GM21825 (cell line): ENCODE results near the gene LRP8.
A peak's percentile ranks its signal among the peaks of the same experiment; 100 is the strongest.

Source experiments
- ATAC-seq: cut with Tn5 transposase; IDR thresholded peaks from one replicate; pipeline ENCODE4 v1.9.1; 2021; ENCODE audit warnings: mild to moderate bottlenecking, moderate library complexity; ENCODE audit not compliant: unreplicated experiment

LRP8 gene

DNA sequence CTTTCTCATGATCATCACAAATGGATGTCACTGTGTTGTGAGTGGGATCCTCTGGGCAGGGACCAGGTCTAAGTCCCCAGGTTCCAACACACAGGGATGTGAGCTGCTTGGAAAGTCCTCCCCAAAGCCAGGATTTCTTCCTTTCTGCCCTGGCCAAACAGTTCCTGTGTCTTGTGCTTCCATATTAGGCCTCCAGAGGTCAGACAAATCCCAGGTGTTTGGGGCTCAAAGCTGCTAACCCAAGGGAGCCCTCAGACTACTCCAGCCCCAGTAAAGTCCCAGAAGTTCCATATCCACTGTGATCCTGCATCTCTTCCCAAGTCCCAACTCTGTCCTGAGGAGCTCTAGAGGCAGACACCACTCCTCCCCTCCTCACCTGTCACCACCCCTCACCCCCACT lies 61.8 kb downstream of the LRP8 start:
- ATAC-seq, result no peak

GRCh38 chr1:53265581-53265980 lies 62.3 kb downstream of the LRP8 start:
- no peak for ATAC-seq

- ATAC-seq, result no peak
Measured at GRCh38 chr1:53264048-53264447, 63.8 kb downstream of the LRP8 start.

GRCh38 chr1:53262000-53262399 lies 65.9 kb downstream of the LRP8 start:
- ATAC-seq, result no peak

DNA sequence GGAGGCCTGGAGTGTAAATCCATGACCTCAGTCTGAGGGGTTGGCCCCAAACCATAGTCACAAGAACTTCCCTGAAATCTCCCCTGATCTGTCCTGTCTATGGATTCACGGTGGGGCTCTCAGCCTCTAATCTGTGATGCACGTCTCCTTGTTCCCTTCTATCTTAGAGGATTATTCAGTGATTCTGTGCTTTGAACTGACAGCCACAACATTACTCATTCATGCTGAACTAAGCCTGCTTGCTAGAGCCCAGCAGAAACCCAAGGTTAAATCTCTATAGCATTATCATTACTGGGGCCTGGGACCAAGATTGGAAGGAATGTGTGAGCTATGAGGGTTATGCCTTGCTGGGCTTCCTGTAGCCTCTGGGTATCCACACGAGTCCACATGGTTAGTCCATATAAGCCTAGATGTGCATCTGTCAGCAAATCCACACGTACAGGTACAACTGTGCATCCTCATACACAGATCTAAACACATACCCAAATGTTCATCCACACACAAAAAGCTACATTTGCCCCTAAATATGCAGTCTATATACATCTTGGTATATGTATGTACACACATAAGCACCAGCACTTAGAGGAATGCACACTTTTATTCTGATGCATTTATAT lies 67.1 kb downstream of the LRP8 start:
- ATAC-seq, result no peak

- no peak for ATAC-seq
Measured at GRCh38 chr1:53259932-53260331, 67.9 kb downstream of the LRP8 start.

GRCh38 chr1:53258216-53258615 lies 69.7 kb downstream of the LRP8 start:
- ATAC-seq, result no peak

DNA sequence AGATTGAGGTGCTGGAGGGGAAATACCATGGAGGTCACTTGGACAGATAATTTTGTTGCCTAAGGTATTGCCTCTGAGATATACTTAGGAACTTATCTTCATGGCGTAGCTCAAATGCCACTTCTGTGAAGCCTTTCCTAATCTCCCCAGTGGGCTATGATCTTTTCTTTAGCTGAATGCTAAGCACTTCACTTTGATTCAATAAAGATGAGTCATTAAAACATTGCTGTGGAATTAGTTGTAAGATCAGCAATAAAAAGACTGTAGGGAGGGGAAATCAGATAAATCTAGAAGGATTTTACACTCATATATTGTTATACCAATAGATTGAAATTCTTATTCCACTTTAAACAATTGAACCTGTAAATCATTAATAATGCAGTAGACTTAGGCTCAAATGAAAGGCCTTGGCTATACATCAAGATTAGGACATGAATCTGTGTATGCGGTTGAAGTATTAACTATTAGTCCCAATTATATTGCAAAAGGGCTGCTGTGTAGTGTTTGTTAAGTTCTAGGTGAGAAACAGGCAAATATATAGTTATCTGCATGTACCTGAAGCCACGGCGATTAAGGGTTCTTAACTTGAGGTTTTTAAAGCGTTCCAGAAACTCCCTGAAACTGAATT lies 70.3 kb downstream of the LRP8 start:
- no peak for ATAC-seq

GRCh38 chr1:53256511-53257453 lies 71.1 kb downstream of the LRP8 start:
- no peak for ATAC-seq

DNA sequence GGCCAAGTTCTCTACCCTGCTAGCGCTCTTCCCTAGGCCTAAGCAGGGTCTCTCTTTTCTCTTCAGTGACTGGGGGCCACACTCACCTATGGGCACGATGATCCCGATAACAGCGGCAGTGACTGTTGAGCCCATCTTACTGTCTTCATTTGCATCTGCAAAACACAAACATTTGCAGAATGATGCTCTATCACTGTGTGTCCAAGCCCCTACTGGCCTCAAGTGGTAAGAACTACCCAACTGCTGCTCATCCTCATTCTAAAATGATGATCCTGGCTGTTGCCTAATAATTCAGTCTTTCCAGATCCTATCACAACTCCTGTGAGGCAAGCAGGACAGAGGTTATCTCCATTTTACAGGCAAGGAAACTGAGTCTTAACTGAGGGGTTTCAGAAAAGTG lies 72.8 kb downstream of the LRP8 start:
- ATAC-seq, result no peak

GRCh38 chr1:53254011-53254640 lies 73.7 kb downstream of the LRP8 start:
- ATAC-seq, result no peak

- no peak for ATAC-seq
Measured at GRCh38 chr1:53250325-53250724, 77.5 kb downstream of the LRP8 start.

DNA sequence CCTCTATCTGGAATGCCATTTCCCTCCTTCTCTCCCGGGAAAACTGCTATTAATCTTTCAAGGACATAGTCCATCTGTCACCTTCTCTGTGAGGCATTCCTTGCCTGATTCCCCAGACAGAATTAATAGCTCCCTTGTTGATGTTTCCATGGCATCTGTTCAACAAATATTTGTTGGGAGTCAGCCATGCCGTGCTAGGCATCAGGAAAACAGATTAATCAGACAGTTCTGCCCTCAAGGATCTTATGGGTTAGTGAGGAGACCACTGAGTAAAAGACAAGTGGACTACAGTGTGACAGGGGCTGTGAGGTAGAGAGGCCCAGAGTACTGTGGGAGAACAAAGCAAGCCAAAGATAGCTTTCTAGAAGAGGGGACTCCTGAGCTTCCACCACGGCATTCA lies 78.2 kb downstream of the LRP8 start:
- no peak for ATAC-seq

DNA sequence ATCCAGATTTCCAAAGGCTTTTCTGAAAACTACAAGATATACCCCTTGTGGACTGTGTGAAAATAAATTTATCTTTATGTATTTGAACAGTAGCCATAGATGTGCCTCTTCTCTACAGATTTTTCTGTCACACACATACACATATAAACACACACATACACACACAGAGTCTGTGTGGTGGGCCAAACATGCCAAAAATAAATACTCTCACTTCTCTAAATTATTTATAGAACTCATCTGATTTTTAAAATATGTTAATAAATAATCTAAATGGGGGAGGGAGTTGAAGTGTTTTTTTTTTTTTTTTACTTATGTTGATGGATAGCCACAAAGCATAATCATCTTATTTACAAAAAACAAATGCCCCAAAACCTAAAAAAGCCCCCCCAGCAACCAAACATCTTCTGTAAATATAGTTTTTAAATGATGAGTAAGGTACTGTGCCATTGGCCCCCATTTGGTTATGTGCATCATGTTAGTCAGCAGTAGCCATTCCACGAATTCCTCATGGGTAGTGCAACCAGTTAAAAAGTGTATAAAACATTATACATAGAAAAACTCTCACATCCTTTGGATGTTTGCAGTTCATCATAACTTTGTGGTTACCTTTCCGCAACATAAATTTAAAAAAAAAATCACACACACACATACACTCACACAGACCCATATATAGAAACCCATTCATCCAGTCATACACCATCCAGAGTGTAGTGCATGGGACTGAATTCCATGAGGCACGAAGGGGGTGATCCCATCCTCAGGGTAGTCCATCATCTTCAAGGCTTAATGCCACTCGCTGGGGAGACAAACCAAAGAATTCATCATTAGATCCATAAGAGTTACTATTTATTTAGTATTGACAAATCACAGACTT lies 81.4 kb downstream of the LRP8 start:
- no peak for ATAC-seq

DNA sequence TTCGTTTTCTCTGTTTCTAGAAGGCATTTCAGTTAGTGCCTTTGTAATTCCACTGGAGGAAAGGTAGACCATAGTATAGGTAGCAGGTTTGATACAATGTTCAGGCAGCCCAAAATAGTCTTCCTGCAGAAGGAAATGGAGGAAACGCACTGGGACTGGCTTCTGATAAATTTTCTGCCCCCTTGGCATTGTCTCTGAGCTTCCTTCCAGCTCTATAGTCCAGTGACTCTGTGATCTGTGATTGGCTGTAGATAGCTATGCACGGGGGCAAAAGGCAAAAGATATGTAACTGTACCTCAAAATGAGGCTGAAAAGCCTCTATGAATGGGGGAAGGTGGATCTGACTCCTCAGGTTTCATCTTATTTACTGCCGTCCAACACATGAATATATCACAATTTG lies 83.7 kb downstream of the LRP8 start:
- no peak for ATAC-seq

GRCh38 chr1:53242381-53242780 lies 85.5 kb downstream of the LRP8 start:
- no peak for ATAC-seq

DNA sequence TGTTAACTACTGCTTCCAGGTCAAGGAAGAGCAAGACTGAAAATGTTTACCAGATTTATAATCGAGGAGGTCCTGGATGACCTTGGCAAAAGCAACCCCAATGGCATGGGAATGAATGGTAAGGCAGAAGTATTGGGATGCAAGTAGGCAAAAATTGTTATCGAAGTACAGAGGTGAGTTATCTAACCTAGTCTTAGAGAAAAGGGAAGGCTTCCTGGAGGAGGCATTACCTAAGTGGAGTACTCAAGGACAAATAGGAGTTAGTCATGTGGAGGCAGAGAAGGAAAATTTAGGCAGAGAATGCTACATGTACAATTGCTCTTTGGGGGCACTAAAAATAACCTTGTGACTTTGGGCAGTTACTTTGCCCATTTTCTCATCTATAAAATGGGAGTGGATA lies 86.0 kb downstream of the LRP8 start:
- ATAC-seq, result no peak

- ATAC-seq, result peak; percentile 97
Measured at GRCh38 chr1:53238197-53239155, 89.4 kb downstream of the LRP8 start, which contains the start of gene MAGOH. Gene MAGOH, minus strand, starts transcription at chr1:53238518. Its CDS starts 70 bp downstream, at chr1:53238448.

- no peak for ATAC-seq
Measured at GRCh38 chr1:53237638-53238037, 90.2 kb downstream of the LRP8 start.
